Measurements from ENCODE around the gene SEC16A.
"Not testable (repeated sequence)": the region's sequence is repeated elsewhere in the genome, so short reads cannot be mapped to it uniquely, and the experiment has no call there.

SEC16A gene

GRCh38 chr9:136438548-136439480 lies 44.0 kb downstream of the SEC16A start:
- no peak for DNase-seq (ENCODE audit: low spot score)

GRCh38 chr9:136437839-136438547 lies 44.8 kb downstream of the SEC16A start:
- no peak for DNase-seq (ENCODE audit: low spot score)

DNA sequence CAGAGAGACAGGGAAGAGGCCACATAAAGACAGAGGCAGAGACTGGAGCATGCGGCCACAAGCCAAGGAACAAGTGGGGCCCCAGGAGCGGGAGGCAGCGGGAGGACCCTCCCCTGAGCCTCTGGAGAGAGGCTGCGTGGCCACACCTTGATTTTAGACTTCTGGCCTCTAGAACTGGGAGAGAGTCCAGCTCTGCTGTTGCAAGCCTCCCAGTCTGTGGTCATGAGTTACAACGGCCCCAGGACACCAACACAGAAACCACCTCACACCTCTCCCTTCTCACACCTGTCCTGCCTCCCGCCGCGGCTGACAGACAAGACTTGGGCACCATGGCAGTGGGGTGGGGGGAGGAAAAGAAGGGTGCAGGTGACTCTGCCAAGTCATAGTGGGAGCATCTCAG lies 45.4 kb downstream of the SEC16A start:
- DNase-seq (ENCODE audit: low spot score): no peak

GRCh38 chr9:136436055-136436634 lies 46.7 kb downstream of the SEC16A start:
- no peak for DNase-seq (ENCODE audit: low spot score)

DNA sequence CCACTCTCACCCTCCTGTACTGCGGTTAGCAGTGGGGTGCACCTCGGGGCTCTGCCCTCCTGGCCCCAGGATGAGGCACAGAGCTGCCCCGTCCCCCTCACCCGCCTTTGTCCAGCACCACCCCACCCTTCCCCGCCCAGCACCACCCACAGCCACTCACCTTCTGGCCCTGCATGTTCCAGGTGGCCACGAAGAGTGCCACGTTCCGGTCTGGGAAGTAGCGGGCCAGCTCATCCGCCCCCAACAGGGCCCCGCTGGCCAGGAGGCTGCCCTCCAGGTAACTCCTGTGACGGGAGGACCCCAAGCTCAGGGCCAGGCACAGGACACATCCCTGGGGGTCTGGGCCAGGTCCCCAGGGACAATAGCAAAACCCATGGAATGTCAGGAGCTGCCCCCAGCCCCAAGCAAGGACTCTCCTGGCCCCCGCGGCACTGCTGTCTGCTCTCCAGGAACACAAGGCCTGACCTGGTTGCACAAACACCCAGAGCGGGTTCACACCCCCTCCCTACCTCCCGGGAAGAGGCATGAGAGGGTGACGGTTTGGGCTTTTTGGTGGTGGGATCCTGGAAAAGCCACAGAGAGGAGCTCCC lies 48.2 kb downstream of the SEC16A start:
- DNase-seq (ENCODE audit: low spot score): no peak

GRCh38 chr9:136433849-136434579 lies 48.8 kb downstream of the SEC16A start:
- DNase-seq (ENCODE audit: low spot score): no peak

- DNase-seq (ENCODE audit: low spot score): no peak
Measured at GRCh38 chr9:136433043-136433715, 49.7 kb downstream of the SEC16A start.

DNA sequence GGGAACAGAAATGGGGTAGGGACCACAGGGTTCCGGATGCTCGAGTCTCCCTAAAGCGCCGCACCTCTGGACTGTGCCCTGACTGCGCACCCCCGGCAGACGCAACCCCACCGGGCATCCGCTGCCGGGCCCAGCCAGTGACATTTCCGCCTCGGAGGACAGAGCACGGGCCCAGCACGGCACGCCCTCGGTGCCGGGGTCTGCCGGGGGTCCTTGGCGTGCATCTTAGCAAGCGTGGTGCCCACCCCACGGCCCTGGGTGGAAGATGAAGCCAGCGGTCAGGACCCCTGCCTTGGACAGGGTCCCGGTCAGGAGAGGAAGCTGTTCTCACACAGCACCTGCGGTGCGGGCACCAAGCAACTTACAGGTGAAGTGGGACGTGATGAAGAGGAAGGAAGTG lies 50.2 kb downstream of the SEC16A start:
- DNase-seq (ENCODE audit: low spot score): no peak

- DNase-seq (ENCODE audit: low spot score): no peak
Measured at GRCh38 chr9:136431782-136432350, 51.0 kb downstream of the SEC16A start.

DNA sequence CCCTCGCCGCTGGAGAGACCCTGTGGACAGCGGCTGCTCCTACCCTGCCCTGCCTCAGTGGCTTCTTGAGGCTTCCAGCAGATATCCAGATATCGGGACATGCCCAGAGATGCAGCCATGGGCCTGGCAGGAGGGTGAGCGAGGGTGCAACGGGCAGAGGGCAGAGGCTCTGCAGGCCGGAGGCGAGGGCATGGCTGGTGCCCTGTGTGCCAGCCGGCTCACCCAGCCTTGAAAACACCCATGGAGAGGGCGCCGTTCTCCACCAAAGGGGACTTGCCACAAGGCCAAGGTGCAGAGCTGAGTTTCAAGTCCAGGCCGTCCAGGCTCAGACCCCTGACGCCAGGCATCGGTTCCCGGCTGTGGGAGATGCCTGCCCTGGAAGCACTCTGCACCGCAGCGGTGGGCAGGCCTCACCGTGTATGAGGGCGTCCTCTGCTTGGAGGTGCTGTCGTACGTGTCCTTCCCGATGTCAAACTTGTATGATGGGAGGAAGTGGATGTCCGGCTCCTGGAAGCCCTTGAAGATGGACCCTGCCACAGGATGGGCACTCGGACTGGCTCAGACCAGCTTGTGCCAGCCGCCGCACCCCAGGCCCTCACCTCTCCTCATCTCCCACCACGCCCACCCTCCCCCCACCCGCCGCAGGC lies 52.1 kb downstream of the SEC16A start:
- DNase-seq (ENCODE audit: low spot score): no peak

GRCh38 chr9:136429683-136430491 lies 53.0 kb downstream of the SEC16A start:
- no peak for DNase-seq (ENCODE audit: low spot score)

DNA sequence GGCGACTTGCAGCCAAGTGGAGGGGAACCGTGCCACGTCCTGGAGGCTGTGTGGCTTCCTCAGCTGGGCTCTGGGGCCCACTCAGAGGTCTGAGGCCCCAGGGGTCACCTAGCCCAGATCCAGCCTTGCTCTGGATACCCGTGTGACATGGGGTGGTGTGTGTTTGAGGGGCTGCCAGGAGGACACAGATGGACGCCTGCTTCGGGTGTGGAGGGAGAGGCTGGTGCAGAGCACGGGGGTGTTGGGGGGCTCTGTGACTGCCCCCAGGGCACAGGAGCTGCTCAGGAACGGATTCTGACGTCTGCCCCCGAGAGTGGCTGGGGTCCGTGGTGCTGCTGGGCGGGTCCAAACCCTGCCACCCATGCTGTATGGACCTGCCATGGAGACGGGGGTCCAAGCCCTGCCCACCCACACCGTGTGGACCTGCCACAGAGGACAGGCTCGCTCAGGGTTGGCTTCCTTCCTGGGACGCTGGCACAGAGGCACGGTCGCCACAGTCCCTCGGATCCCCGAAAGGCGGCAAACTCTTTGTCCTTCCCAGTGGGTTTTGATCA lies 53.7 kb downstream of the SEC16A start:
- no peak for DNase-seq (ENCODE audit: low spot score)

DNA sequence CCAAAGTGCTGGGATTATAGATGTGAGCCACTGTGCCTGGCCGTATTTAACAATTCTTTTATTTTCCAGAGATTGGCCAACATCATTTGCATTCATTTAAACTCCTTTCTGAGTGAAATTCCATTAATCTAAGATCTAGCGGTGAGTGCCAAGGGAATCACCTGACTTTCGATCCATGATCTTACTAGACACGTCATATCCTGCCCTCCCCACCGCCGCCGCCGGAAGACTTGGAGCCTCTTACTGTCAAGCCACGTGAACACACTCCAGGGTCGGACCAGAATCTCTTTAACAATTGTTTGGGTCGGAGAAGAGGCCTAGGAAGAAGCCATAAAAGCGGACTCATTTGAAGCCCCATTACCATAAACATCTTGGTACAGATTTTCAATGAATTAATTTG lies 56.1 kb downstream of the SEC16A start:
- no peak for DNase-seq (ENCODE audit: low spot score)

GRCh38 chr9:136425367-136425766 lies 57.5 kb downstream of the SEC16A start:
- DNase-seq (ENCODE audit: low spot score): not testable (repeated sequence)

DNA sequence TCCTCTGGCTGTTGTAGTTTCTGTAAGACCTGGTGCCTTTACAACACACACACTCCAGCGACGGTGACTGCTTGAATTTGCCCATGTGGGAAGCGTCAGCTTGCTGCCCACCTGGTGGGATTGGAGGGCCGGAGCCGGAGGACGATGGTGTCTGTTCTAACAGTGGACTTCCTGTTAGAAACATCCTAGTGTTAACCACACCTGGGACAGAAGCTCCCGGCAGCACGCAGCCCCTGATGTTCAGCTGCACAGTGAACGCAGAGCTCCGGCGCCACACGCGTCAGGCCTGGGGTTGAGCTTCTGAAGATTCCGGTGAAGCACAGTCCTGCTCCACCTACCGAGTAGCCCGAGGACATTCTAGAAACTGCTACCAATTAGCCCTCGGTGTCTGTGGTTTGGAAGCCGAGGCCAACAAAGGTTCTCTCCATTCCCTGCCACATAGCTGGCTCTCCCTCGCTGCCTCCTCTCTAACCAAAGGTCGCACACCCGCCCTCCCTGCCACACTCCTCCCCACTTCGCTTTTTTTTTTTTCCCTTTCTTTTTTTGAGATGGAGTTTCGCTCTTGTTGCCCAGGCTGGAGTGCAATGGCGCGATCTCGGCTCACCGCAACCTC lies 58.0 kb downstream of the SEC16A start:
- DNase-seq (ENCODE audit: low spot score): no peak

DNA sequence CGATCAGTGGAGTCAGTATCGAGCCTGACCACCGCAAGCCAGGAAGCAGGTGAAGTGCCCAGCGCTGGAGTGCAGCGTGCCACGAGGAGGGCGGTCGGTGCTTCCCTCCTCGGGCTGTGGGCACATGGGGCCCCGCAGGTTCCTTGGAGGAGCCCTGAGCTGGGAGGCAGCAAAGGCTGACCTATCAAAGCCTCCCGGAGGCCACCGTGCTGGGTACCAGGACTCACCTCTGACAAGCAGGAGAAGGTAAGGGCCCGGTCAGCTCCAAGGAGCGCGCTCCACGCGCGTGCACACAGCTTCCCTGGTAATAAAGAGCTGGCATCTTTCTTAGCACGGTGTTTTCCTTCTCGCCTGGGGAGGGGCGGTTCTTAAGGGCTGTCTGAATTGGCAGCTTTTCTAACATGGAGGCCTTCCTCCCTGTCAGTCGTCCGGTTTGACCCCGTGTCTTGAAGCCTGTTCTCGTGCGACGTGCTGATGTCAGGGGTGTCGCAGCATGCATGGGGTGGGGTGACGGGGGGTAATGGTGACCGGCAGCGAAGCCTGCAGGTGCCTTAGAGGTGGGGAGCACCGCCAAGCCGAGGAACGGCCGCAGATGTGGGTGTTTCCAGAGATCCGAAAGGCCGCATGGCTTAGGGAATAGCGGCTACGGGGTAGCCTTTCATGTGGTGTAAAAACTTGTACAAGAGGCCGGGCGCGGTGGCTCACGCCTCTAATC lies 59.3 kb downstream of the SEC16A start:
- DNase-seq (ENCODE audit: low spot score): no peak

- DNase-seq (ENCODE audit: low spot score): no peak
Measured at GRCh38 chr9:136422876-136423275, 60.0 kb downstream of the SEC16A start.

DNA sequence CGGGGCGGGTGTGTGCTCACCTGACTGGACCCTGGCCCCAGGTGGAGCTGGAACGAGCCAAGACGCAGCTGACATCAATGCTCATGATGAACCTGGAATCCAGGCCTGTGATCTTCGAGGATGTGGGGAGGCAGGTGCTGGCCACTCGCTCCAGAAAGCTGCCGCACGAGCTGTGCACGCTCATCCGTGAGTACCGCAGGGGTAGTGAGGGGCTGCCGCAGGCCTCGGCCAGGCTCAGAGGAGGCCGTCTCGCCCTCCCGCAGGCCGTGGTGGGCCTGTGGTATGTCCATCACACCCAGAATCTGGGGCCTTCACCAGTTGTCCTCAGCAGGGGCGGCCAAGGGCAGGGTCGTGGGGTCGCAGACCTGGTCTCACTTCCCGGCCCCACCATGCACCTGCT lies 61.0 kb downstream of the SEC16A start:
- DNase-seq (ENCODE audit: low spot score): no peak
